BJ (cell line): ENCODE measurements around the gene RGL1. TPM values are rescaled to one million over a fixed set of nuclear protein-coding genes. Genes with fewer than 3 reads are reported as not detected.
A peak's percentile ranks its signal among the peaks of the same experiment; 100 is the strongest.

Source experiments
- CTCF ChIA-PET: fragments of 350-600 bp; formaldehyde crosslinking; extraction: SDS; loops from one replicate; lab custom pipeline; 2021; ENCODE audit warnings: antibody characterized with exemption, inconsistent platforms; lab: Yijun Ruan, JAX
- POLR2A ChIA-PET: fragments of 300-600 bp; sonication (Branson Sonifier 250); formaldehyde crosslinking; extraction: SDS; loops from one replicate; lab custom pipeline; 2021; ENCODE audit warnings: antibody characterized with exemption; lab: Charles Lee
- DNase-seq: peaks from one replicate; pipeline ENCODE4 v3.0.0-alpha.2; 2011; ENCODE audit warnings: low read depth
- H3K27me3 ChIP-seq: 2 replicates; pipeline ENCODE4 v1.6.0; 2011; ENCODE audit warnings: low read length; ENCODE audit not compliant: control insufficient read depth, insufficient read depth
- H3K36me3 ChIP-seq: 2 replicates; pipeline ENCODE4 v1.5.1; 2011; ENCODE audit warnings: low read length; ENCODE audit not compliant: control insufficient read depth, insufficient read depth
- H3K4me3 ChIP-seq: 2 replicates; pipeline ENCODE4 v1.5.1; 2011; ENCODE audit warnings: low read depth, mild to moderate bottlenecking, control low read depth, low read length
- polyA plus RNA-seq: library from polyadenylated mRNA; depleted of rRNA; stranded (reverse); fragments of >200 nt; gene quantifications from 2 replicates; pipeline ENCODE4 v1.2.3, GENCODE V29; 2011
- TF ChIP-seq, protein P1 (sequence below): IDR thresholded peaks from 2 replicates; pipeline ENCODE4 v1.5.1; 2011; ENCODE audit warnings: low read depth, mild to moderate bottlenecking, control low read depth, inconsistent platforms, low read length, moderate library complexity; ENCODE audit not compliant: insufficient read depth

Gene RGL1
- polyA plus RNA-seq, 1 experiment = 9.7 TPM

DNA sequence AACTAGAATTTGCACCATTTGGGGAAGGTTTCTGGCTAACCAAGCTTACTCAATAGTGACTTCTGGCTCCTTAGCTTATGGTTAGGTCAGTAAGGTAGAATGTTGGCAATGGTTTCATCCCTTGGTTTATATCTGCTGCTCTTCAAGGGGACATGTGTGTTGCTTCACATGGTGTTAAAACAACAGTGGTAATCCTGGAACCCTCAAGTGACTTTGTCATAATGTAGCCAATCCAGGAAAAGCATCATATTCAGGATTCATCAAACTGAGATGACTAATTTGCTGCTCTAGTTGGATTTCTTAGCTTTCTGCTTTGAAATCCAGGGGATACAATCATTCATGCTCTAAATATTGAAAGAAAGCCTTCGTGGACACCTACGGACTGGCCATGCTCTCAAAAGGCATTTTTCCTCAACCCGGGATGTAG lies 108.7 kb downstream of the RGL1 start:
- TF ChIP-seq, protein P1, sequence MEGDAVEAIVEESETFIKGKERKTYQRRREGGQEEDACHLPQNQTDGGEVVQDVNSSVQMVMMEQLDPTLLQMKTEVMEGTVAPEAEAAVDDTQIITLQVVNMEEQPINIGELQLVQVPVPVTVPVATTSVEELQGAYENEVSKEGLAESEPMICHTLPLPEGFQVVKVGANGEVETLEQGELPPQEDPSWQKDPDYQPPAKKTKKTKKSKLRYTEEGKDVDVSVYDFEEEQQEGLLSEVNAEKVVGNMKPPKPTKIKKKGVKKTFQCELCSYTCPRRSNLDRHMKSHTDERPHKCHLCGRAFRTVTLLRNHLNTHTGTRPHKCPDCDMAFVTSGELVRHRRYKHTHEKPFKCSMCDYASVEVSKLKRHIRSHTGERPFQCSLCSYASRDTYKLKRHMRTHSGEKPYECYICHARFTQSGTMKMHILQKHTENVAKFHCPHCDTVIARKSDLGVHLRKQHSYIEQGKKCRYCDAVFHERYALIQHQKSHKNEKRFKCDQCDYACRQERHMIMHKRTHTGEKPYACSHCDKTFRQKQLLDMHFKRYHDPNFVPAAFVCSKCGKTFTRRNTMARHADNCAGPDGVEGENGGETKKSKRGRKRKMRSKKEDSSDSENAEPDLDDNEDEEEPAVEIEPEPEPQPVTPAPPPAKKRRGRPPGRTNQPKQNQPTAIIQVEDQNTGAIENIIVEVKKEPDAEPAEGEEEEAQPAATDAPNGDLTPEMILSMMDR = no peak
- no peak overlapping the region for H3K4me3 ChIP-seq
- H3K27me3 ChIP-seq = no peaks in the 10 kb centered on the region
- no peak for DNase-seq
- H3K36me3 ChIP-seq = peaks cover 3% of the 10 kb centered on the region
- ChIA-PET CTCF (interaction anchor here (0.6 to 5.6 kb wide), 4 partner anchors 9 to 265 kb away, joined by 3 to 106 read pairs (median 4); partner anchors contain the start of gene APOBEC4), POLR2A (no interaction called here)

DNA sequence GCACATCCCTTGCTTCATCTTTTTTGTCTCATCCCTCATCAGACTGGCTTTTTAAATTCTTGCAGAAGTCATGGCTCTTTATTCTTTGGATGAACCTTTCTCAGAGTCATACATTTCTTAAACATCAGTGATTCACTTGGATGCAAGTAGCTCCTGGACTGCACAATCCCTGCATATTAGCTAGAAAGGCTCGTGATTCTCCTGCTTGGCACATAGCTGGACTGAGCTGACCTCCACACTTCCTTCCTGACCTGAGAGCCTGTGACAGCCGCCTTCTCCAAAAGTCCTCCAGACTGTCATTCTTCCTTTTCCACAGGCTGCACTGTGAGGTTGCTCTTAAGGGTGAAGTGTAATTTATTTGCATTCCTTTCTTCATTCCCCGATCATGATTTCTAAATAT lies 109.4 kb downstream of the RGL1 start:
- TF ChIP-seq, protein P1 = no peak
- DNase-seq = no peak
- Histone ChIP-seq H3K4me3 (no peak overlapping the region), H3K27me3 (no peaks in the 10 kb centered on the region), H3K36me3 (peaks cover 2% of the 10 kb centered on the region)
- CTCF ChIA-PET = interaction anchor here (0.6 to 5.6 kb wide), 7 partner anchors 46 to 500 kb away, joined by 3 to 106 read pairs (median 4); partner anchors contain the start of gene APOBEC4
- POLR2A ChIA-PET = no interaction called here

DNA sequence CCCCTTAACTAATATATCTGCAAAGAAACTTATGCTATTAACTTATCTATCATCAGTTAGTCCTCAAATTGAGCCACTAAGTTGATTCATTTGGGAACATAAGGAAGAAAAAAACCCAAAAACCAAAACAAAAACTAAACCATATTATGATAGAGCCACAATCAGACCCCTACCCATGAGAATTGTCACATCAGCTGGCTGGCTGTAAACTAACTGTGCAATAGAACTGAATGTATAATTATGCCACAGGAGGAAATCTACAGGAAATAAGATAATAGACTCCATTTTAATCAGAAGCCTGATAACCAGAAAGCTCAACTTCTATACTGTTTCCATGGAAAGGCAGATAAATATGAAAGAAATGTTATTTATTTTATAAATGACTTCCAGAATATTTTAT lies 110.0 kb downstream of the RGL1 start:
- Histone ChIP-seq H3K4me3 (no peak overlapping the region), H3K36me3 (peaks cover 2% of the 10 kb centered on the region), H3K27me3 (no peaks in the 10 kb centered on the region)
- ChIA-PET POLR2A (interaction anchor here (0.6 kb wide), 1 partner anchor 136 kb away, joined by 3 read pairs; no protein-coding TSS in a partner anchor), CTCF (interaction anchor here (0.6 to 5.6 kb wide), 11 partner anchors 107 to 500 kb away, joined by 3 to 106 read pairs (median 6); partner anchors contain the start of gene APOBEC4)
- DNase-seq = no peak
- TF ChIP-seq, protein P1 = no peak

DNA sequence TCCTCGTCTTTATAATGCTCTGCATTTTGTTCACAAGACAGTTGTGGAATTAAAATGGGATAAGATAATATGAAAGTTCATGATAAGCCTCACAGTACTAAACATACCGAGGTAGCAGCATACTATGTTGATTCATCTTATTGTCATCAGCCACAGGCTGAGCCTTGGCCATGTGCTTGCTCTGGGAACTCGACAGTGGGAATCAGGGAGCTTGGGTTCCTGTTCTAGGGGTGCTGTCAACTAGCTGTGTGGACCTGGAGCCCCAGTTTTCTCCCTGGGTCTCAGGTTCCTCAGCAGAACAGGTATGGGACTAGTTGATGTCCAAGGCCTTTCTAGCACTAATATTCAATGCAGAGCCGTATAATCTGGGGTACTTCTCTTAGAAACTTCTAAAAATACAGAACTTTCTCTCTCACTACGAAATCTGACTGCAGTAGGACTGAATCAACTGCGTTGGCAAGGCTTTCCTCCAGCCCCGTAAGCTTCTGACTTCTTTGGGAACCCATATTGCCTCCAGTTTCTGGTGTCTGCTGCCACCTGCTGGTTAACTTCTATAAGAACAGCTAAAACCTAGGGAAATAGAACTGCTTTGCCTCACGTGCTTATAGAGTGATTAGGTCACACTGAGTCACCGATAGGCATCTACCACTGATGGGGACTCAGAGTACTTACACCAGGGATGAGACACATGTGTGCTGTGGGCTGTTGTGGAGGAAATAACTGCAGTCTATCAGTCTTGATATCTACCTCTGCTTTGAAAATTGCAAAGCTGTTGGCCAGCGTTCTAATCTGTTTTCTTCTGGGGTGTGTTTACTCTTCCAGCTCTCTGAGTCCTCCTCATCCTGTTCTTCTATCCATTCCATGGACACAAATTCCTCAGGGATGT lies 110.9 kb downstream of the RGL1 start:
- Histone ChIP-seq H3K27me3 (no peaks in the 10 kb centered on the region), H3K4me3 (no peak overlapping the region), H3K36me3 (peaks cover 2% of the 10 kb centered on the region)
- POLR2A ChIA-PET = interaction anchor here (0.6 to 1.0 kb wide), 2 partner anchors 135 to 231 kb away, joined by 3 read pairs; no protein-coding TSS in a partner anchor
- TF ChIP-seq, protein P1 = peak; percentile 72
- peak; percentile 95 for DNase-seq
- CTCF ChIA-PET = interaction anchor here (0.6 to 5.6 kb wide), 48 partner anchors 11 to 634 kb away, joined by 3 to 106 read pairs (median 4); partner anchors contain the start of gene APOBEC4

DNA sequence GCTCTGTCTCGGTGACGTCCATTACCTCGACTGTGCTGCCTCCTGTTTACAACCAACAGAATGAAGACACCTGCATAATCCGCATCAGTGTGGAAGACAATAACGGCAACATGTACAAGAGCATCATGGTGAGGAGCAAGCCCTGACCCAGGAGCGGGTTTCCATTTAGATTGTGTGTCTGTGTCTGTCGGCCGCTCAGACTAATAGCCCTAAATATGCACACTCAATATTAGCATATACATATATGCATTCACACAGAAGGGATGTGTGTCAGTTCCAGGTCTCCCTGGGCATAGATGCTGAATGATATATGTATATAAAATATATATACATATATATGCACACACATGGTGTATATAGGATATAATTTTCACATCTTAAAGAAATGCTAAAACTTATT lies 111.7 kb downstream of the RGL1 start:
- H3K36me3 ChIP-seq = peaks cover 2% of the 10 kb centered on the region
- H3K27me3 ChIP-seq = no peaks in the 10 kb centered on the region
- no peak overlapping the region for H3K4me3 ChIP-seq
- ChIA-PET POLR2A (interaction anchor here (1.0 kb wide), 1 partner anchor 232 kb away, joined by 3 read pairs; no protein-coding TSS in a partner anchor), CTCF (interaction anchor here (0.7 to 5.6 kb wide), 40 partner anchors 10 to 635 kb away, joined by 3 to 106 read pairs (median 4); partner anchors contain the start of gene APOBEC4)
- DNase-seq = no peak
- TF ChIP-seq, protein P1 = no peak
